H9 (cell line): ENCODE data around the gene AHSP. TPM values are rescaled to one million over a fixed set of nuclear protein-coding genes. Genes with fewer than 3 reads are reported as not detected.

Source experiments
- DNase-seq: peaks from one replicate; pipeline ENCODE4 v3.0.0-alpha.2; 2017
- H2AFZ ChIP-seq: one replicate; pipeline ENCODE4 v1.6.1; 2013; ENCODE audit warnings: mild to moderate bottlenecking, low read length, control low read depth, moderate library complexity
- H2AK5ac ChIP-seq: 2 replicates; pipeline ENCODE4 v1.6.1; 2013; ENCODE audit warnings: low read length, control low read depth, mixed read lengths; ENCODE audit not compliant: insufficient read length
- H2BK120ac ChIP-seq: one replicate; pipeline ENCODE4 v1.6.1; 2013; ENCODE audit warnings: low read depth, mild to moderate bottlenecking, low read length, control low read depth, inconsistent platforms; ENCODE audit not compliant: poor library complexity, severe bottlenecking
- H2BK12ac ChIP-seq: 2 replicates; pipeline ENCODE4 v1.6.1; 2013; ENCODE audit warnings: low read length, control low read depth, mixed read lengths, low read depth; ENCODE audit not compliant: insufficient read length
- H2BK15ac ChIP-seq: 2 replicates; pipeline ENCODE4 v1.6.1; 2013; ENCODE audit warnings: low read depth, low read length, control low read depth
- H2BK20ac ChIP-seq: one replicate; pipeline ENCODE4 v1.6.1; 2013; ENCODE audit warnings: low read depth, mild to moderate bottlenecking, low read length, control low read depth, inconsistent platforms; ENCODE audit not compliant: poor library complexity, severe bottlenecking
- H2BK5ac ChIP-seq: 2 replicates; pipeline ENCODE4 v1.6.1; 2013; ENCODE audit warnings: low read length, control low read depth, mixed read lengths; ENCODE audit not compliant: insufficient read length
- H3K14ac ChIP-seq: 2 replicates; pipeline ENCODE4 v1.6.1; 2013; ENCODE audit warnings: low read length, control low read depth; ENCODE audit not compliant: insufficient read depth
- H3K18ac ChIP-seq: 2 replicates; pipeline ENCODE4 v1.6.1; 2013; ENCODE audit warnings: low read depth, mild to moderate bottlenecking, mixed read lengths, low read length, control low read depth; ENCODE audit not compliant: insufficient read length
- H3K23ac ChIP-seq: 2 replicates; pipeline ENCODE4 v1.6.1; 2013; ENCODE audit warnings: low read length, control low read depth, mixed read lengths, low read depth; ENCODE audit not compliant: insufficient read length
- H3K23me2 ChIP-seq: 2 replicates; pipeline ENCODE4 v1.6.1; 2013; ENCODE audit warnings: low read depth, mild to moderate bottlenecking, mixed read lengths, low read length, control low read depth; ENCODE audit not compliant: insufficient read length, poor library complexity, severe bottlenecking
- H3K27ac ChIP-seq: 2 replicates; pipeline ENCODE4 v1.5.1; 2013; ENCODE audit warnings: low read length, control low read depth, mixed read lengths, low read depth; ENCODE audit not compliant: insufficient read length
- H3K27me3 ChIP-seq: 2 replicates; pipeline ENCODE4 v1.6.1; 2013; ENCODE audit warnings: low read length, control low read depth, inconsistent platforms; ENCODE audit not compliant: insufficient read depth
- H3K4ac ChIP-seq: 2 replicates; pipeline ENCODE4 v1.6.1; 2013; ENCODE audit warnings: low read depth, mild to moderate bottlenecking, control low read depth, inconsistent platforms, low read length, moderate library complexity
- H3K4me1 ChIP-seq: 2 replicates; pipeline ENCODE4 v1.6.1; 2013; ENCODE audit warnings: low read length, control low read depth, inconsistent platforms; ENCODE audit not compliant: insufficient read depth
- H3K4me2 ChIP-seq: 2 replicates; pipeline ENCODE4 v1.6.1; 2013; ENCODE audit warnings: low read length, control low read depth, mixed read lengths; ENCODE audit not compliant: insufficient read length, insufficient read depth
- H3K56ac ChIP-seq: 2 replicates; pipeline ENCODE4 v1.6.1; 2013; ENCODE audit warnings: low read depth, mild to moderate bottlenecking, mixed read lengths, low read length, control low read depth; ENCODE audit not compliant: insufficient read length
- H3K79me1 ChIP-seq: 2 replicates; pipeline ENCODE4 v1.6.1; 2013; ENCODE audit warnings: low read depth, mild to moderate bottlenecking, moderate library complexity, low read length, control low read depth, inconsistent platforms; ENCODE audit not compliant: insufficient read depth, poor library complexity, severe bottlenecking
- H3K79me2 ChIP-seq: 2 replicates; pipeline ENCODE4 v1.6.1; 2013; ENCODE audit warnings: low read length, control low read depth, inconsistent platforms; ENCODE audit not compliant: insufficient read depth
- H3K9ac ChIP-seq: 2 replicates; pipeline ENCODE4 v1.6.1; 2013; ENCODE audit warnings: low read length, control low read depth, mixed read lengths; ENCODE audit not compliant: insufficient read length; ENCODE audit errors: extremely low read depth
- H3K9me3 ChIP-seq: one replicate; pipeline ENCODE4 v1.6.1; 2013; ENCODE audit warnings: low read depth, low read length, inconsistent platforms; ENCODE audit not compliant: control insufficient read depth
- H3T11ph ChIP-seq: one replicate; pipeline ENCODE4 v1.6.1; 2013; ENCODE audit warnings: mild to moderate bottlenecking, low read length, control low read depth, inconsistent platforms
- H4K20me1 ChIP-seq: one replicate; pipeline ENCODE4 v1.6.1; 2013; ENCODE audit not compliant: control insufficient read depth, insufficient read length, insufficient read depth
- H4K5ac ChIP-seq: 2 replicates; pipeline ENCODE4 v1.6.1; 2013; ENCODE audit warnings: low read depth, mild to moderate bottlenecking, mixed read lengths, low read length, control low read depth; ENCODE audit not compliant: insufficient read length
- H4K8ac ChIP-seq: replicated peaks from 2 replicates; pipeline ENCODE4 v1.6.1; 2013; ENCODE audit warnings: low read length, control low read depth, mixed read lengths, low read depth; ENCODE audit not compliant: insufficient read length
- H4K91ac ChIP-seq: 2 replicates; pipeline ENCODE4 v1.6.1; 2013; ENCODE audit warnings: low read depth, mild to moderate bottlenecking, moderate library complexity, mixed read lengths, low read length, control low read depth; ENCODE audit not compliant: insufficient read length
- H3K27ac Mint-ChIP-seq, 3 experiments: 2 replicates in 2 of 3; 3 replicates in 1 of 3; pipeline ENCODE4 v1.8.0; 2020 to 2021; ENCODE audit warnings: mixed read lengths in 3 of 3, mild to moderate bottlenecking in 1 of 3, moderate library complexity in 1 of 3
- H3K27me3 Mint-ChIP-seq: 2 replicates; pipeline ENCODE4 v1.8.0; 2021; ENCODE audit warnings: low read depth, mild to moderate bottlenecking, moderate library complexity, mixed read lengths
- H3K36me3 Mint-ChIP-seq, 3 experiments: 2 replicates in 2 of 3; 3 replicates in 1 of 3; pipeline ENCODE4 v1.8.0; 2020 to 2021; ENCODE audit warnings: low read depth in 3 of 3, mixed read lengths in 3 of 3; ENCODE audit not compliant: insufficient read depth in 1 of 3
- H3K4me1 Mint-ChIP-seq, 2 experiments: 2 replicates each; pipeline ENCODE4 v1.8.0; 2020; ENCODE audit warnings: mixed read lengths in 2 of 2
- H3K4me3 Mint-ChIP-seq, 2 experiments: 2 replicates in 1 of 2; 3 replicates in 1 of 2; pipeline ENCODE4 v1.8.0; 2020 to 2021; ENCODE audit warnings: mild to moderate bottlenecking in 2 of 2, mixed read lengths in 2 of 2, moderate library complexity in 1 of 2
- H3K9me3 Mint-ChIP-seq, 2 experiments: 2 replicates in 1 of 2; 3 replicates in 1 of 2; pipeline ENCODE4 v1.8.0; 2020; ENCODE audit warnings: mild to moderate bottlenecking in 2 of 2, mixed read lengths in 2 of 2, moderate library complexity in 1 of 2
- CTCF ChIP-seq: fragments of 200-600 bp; sonication (generic); conservative IDR thresholded peaks from 3 replicates; pipeline ENCODE4 v1.8.0; 2021; ENCODE audit warnings: antibody characterized with exemption, mild to moderate bottlenecking
- WGBS: extraction: QIAGEN DNeasy Blood & Tissue Kit; methylation state at CpG from one replicate; pipeline ENCODE4 v1.1.7; 2013; ENCODE audit warnings: missing lambda C conversion rate, low lambda C conversion rate, mixed read lengths; ENCODE audit not compliant: insufficient read length; ENCODE audit errors: extremely low coverage; 5-methylcytosine and 5-hydroxymethylcytosine counted together
- total RNA-seq: library from RNA; stranded (reverse); gene quantifications from 2 replicates; pipeline ENCODE4 v1.2.1, GENCODE V29; 2021

The AHSP gene
- total RNA-seq, 1 experiment from 2014 or later = not detected

- no peak overlapping the region for H2BK12ac ChIP-seq
- no peak for TF ChIP-seq CTCF
- H3K79me2 ChIP-seq = no peaks in the 10 kb centered on the region
- no peaks in the 10 kb centered on the region for H3K4me1 ChIP-seq
- no peak overlapping the region for H3K4ac ChIP-seq
- no peak overlapping the region for H4K8ac ChIP-seq
- no peaks in the 10 kb centered on the region for H4K20me1 ChIP-seq
- WGBS = no CpG with 5 or more reads among the region's 77 CpGs
- no peak overlapping the region for H3K9ac ChIP-seq
- peaks cover 54% of the 10 kb centered on the region for H3K27me3 Mint-ChIP-seq
- H3K18ac ChIP-seq = no peak overlapping the region
- no peak overlapping the region for H2BK15ac ChIP-seq
- peaks cover 13% of the 10 kb centered on the region; the same call in 1 of the 2 replicates for H3K27me3 ChIP-seq
- no peak overlapping the region for H2AFZ ChIP-seq
- H3K56ac ChIP-seq = no peak overlapping the region
- no peak overlapping the region for H3K23ac ChIP-seq
- DNase-seq = peak; percentile 41
- H3K23me2 ChIP-seq = peaks cover 11% of the 10 kb centered on the region
- H3K14ac ChIP-seq = no peak overlapping the region
- H3K4me2 ChIP-seq = peak overlapping the region; percentile 62
- no peaks in the 10 kb centered on the region for H3K79me1 ChIP-seq
- no peak overlapping the region for H3K27ac ChIP-seq
- H4K91ac ChIP-seq = no peak overlapping the region
- H2BK120ac ChIP-seq = no peak overlapping the region
- H3K9me3 Mint-ChIP-seq = peaks cover 0 to 2% of the 10 kb centered on the region in 2 experiments; a peak in 1 of 5 replicates
- no peak overlapping the region for H2BK5ac ChIP-seq
- H4K5ac ChIP-seq = no peak overlapping the region
- H2AK5ac ChIP-seq = no peak overlapping the region
- no peak overlapping the region for H2BK20ac ChIP-seq
- no peak overlapping the region for H3T11ph ChIP-seq
- H3K4me1 Mint-ChIP-seq = peaks cover 8 to 13% of the 10 kb centered on the region in 2 experiments
- peaks cover 16 to 33% (median 23%) of the 10 kb centered on the region in 3 experiments for H3K36me3 Mint-ChIP-seq
- no peaks in the 10 kb centered on the region for H3K9me3 ChIP-seq
- no peak overlapping the region for H3K27ac Mint-ChIP-seq
- H3K4me3 Mint-ChIP-seq = peak overlapping the region; percentile 67 to 84
These were observed 39.0 kb upstream of the AHSP start for GRCh38 chr16:31488468-31489297.
